Esophagus squamous epithelium (tissue), 5 donors: ENCODE measurements around the gene EPN2. TPM values are rescaled to one million over a fixed set of nuclear protein-coding genes. Genes with fewer than 3 reads are reported as not detected.
A peak's percentile ranks its signal among the peaks of the same experiment; 100 is the strongest.

Source experiments
- DNase-seq: peaks from one replicate; lab custom pipeline; 2025; lab: John Stamatoyannopoulos, UW
- H3K27ac ChIP-seq, 4 donors: fragments of 200-600 bp; sonication (generic); one replicate each; pipeline ENCODE4 v1.5.1; 2016 to 2019; ENCODE audit warnings: mild to moderate bottlenecking in 1 of 4
- H3K27me3 ChIP-seq, 4 donors: fragments of 200-600 bp; sonication (generic); 1 replicate in 3 of 4; 2 replicates in 1 of 4; pipeline versions ENCODE4 v1.5.1 to v1.6.0; 2017 to 2021; ENCODE audit warnings: antibody characterized with exemption in 1 of 4
- H3K36me3 ChIP-seq, 3 donors: fragments of 200-600 bp; sonication (generic); one replicate each; pipeline ENCODE4 v1.5.1; 2016 to 2019
- H3K4me1 ChIP-seq, 3 donors: fragments of 200-600 bp; sonication (generic); one replicate each; pipeline ENCODE4 v1.5.1; 2017 to 2019
- H3K4me3 ChIP-seq, 4 donors: fragments of 200-600 bp; sonication (generic); 1 replicate in 3 of 4; 2 replicates in 1 of 4; pipeline ENCODE4 v1.5.1; 2016 to 2019; ENCODE audit warnings: mild to moderate bottlenecking in 2 of 4, moderate library complexity in 1 of 4
- H3K9me3 ChIP-seq, 3 donors: fragments of 200-600 bp; sonication (generic); one replicate each; pipeline ENCODE4 v1.5.1; 2016 to 2019
- CTCF ChIP-seq, 6 experiments: fragments of 450-650 bp in 4 of 6; fragments of 200-600 bp in 2 of 6; sonication (generic) in 2 of 6; IDR thresholded peaks; one replicate each; pipeline ENCODE4 v1.5.1; 2016 to 2019; ENCODE audit warnings: antibody characterized with exemption in 6 of 6, mild to moderate bottlenecking in 4 of 6, moderate library complexity in 4 of 6
- POLR2A ChIP-seq, 4 donors: fragments of 450-650 bp; IDR thresholded peaks; one replicate each; pipeline ENCODE4 v1.6.1; 2017; ENCODE audit warnings: antibody characterized with exemption in 4 of 4, mild to moderate bottlenecking in 4 of 4, moderate library complexity in 3 of 4
- WGBS, 2 donors: methylation state at CpG; one replicate each; pipeline ENCODE4 v1.1.5; 2018; 5-methylcytosine and 5-hydroxymethylcytosine counted together
- intact Hi-C: fragments of 100-400 bp; cut with DNase I; formaldehyde crosslinking; loops from one replicate; pipeline ENCODE4 v1.15.0; 2022
- total RNA-seq, 4 donors: library from RNA; depleted of rRNA; stranded (reverse); fragments of >200 nt; gene quantifications; one replicate each; pipeline ENCODE4 v1.1.0, GENCODE V29; 2016
- donor health status: DM: yes; HTN: yes; CAD: no.

EPN2 gene
- total RNA-seq, 4 donors from 2014 or later = 24.2 to 61.4 (median 56.1) TPM

GRCh38 chr17:19379361-19380065 lies 142.3 kb downstream of the EPN2 start:
- 79 to 80% methylated on average over 9 to 13 of the region's 13 CpGs for WGBS, 2 donors
- Histone ChIP-seq H3K27ac (peak overlapping the region; percentile 90 to 99 (median 96)), H3K4me1 (peaks cover 29 to 79% (median 38%) of the 10 kb centered on the region in 3 donors), H3K4me3 (peak overlapping the region; percentile 59 to 89 (median 75)), H3K36me3 (peaks cover 26 to 55% (median 30%) of the 10 kb centered on the region in 3 donors), H3K27me3 (no peaks in the 10 kb centered on the region), H3K9me3 (no peaks in the 10 kb centered on the region)
- TF ChIP-seq CTCF (IDR thresholded peaks at IDR 0.05) (no peak), POLR2A (IDR thresholded peaks at IDR 0.05) (no peak)
- intact Hi-C loops = loop anchor here (5.0 kb wide), 1 partner anchor 68 kb away; no protein-coding TSS in a partner anchor
- no peak for DNase-seq

GRCh38 chr17:19380481-19381301 lies 143.5 kb downstream of the EPN2 start:
- Histone ChIP-seq H3K27ac (peak overlapping the region in 1 of 4 donors; percentile 92), H3K9me3 (no peaks in the 10 kb centered on the region), H3K27me3 (no peaks in the 10 kb centered on the region), H3K4me1 (peaks cover 40 to 89% (median 49%) of the 10 kb centered on the region in 3 donors), H3K4me3 (no peak overlapping the region), H3K36me3 (peaks cover 26 to 55% (median 30%) of the 10 kb centered on the region in 3 donors)
- TF ChIP-seq POLR2A (IDR thresholded peaks at IDR 0.05) (no peak), CTCF (IDR thresholded peaks at IDR 0.05) (no peak)
- DNase-seq = no peak
- WGBS, 2 donors = 88 to 96% methylated on average over 4 to 22 of the region's 29 CpGs
- intact Hi-C loops = no loop called here

GRCh38 chr17:19381361-19381740 lies 144.2 kb downstream of the EPN2 start:
- peaks cover 47 to 89% (median 53%) of the 10 kb centered on the region in 3 donors for H3K4me1 ChIP-seq
- H3K9me3 ChIP-seq = no peaks in the 10 kb centered on the region
- H3K4me3 ChIP-seq = no peak overlapping the region
- no peaks in the 10 kb centered on the region for H3K27me3 ChIP-seq
- intact Hi-C loops = no loop called here
- peaks cover 26 to 55% (median 30%) of the 10 kb centered on the region in 3 donors for H3K36me3 ChIP-seq
- DNase-seq = no peak
- TF ChIP-seq POLR2A (IDR thresholded peaks at IDR 0.05) (no peak), CTCF (IDR thresholded peaks at IDR 0.05) (no peak)
- H3K27ac ChIP-seq = peak overlapping the region in 2 of 4 donors; percentile 92 to 94
- 100% methylated on average over 1 of the region's 7 CpGs; no CpG with 5 or more reads in 1 of the 2 donors for WGBS, 2 donors

GRCh38 chr17:19381741-19382444 lies 144.7 kb downstream of the EPN2 start:
- DNase-seq = no peak
- H3K27me3 ChIP-seq = no peaks in the 10 kb centered on the region
- H3K4me1 ChIP-seq = peaks cover 52 to 89% (median 55%) of the 10 kb centered on the region in 3 donors
- H3K27ac ChIP-seq = peak overlapping the region in 3 of 4 donors; percentile 62 to 94 (median 92)
- H3K36me3 ChIP-seq = peaks cover 26 to 55% (median 30%) of the 10 kb centered on the region in 3 donors
- WGBS, 2 donors = 91 to 95% methylated on average over 17 to 18 of the region's 31 CpGs
- no peaks in the 10 kb centered on the region for H3K9me3 ChIP-seq
- intact Hi-C loops = no loop called here
- H3K4me3 ChIP-seq = no peak overlapping the region
- TF ChIP-seq POLR2A (IDR thresholded peaks at IDR 0.05) = no peak
